Activated naive CD4-positive, alpha-beta T cell treated with anti-CD3 and anti-CD28 coated beads, Interleukin-2, amount 50 U/mL, for 24 hours (primary cell): ENCODE data around the gene KRTAP4-5.
"Not testable (repeated sequence)": the region's sequence is repeated elsewhere in the genome, so short reads cannot be mapped to it uniquely, and the experiment has no call there.

Source experiments
- H3K27ac Mint-ChIP-seq: one replicate; pipeline ENCODE4 v1.8.0; 2021; ENCODE audit warnings: mild to moderate bottlenecking, mixed read lengths
- H3K27me3 Mint-ChIP-seq: one replicate; pipeline ENCODE4 v1.8.0; 2021; ENCODE audit warnings: mixed read lengths
- H3K36me3 Mint-ChIP-seq: one replicate; pipeline ENCODE4 v1.8.0; 2021; ENCODE audit warnings: mixed read lengths
- H3K4me1 Mint-ChIP-seq: one replicate; pipeline ENCODE4 v1.8.0; 2021; ENCODE audit warnings: mixed read lengths
- H3K4me3 Mint-ChIP-seq: one replicate; pipeline ENCODE4 v1.8.0; 2021; ENCODE audit warnings: mild to moderate bottlenecking, mixed read lengths
- H3K9me3 Mint-ChIP-seq: one replicate; pipeline ENCODE4 v1.8.0; 2021; ENCODE audit warnings: mixed read lengths

Gene KRTAP4-5

GRCh38 chr17:41125064-41125463, 24.6 kb downstream of the KRTAP4-5 start:
- Mint-ChIP-seq H3K27ac (no peak overlapping the region), H3K36me3 (peaks cover 2% of the 10 kb centered on the region), H3K4me1 (peaks cover 67% of the 10 kb centered on the region), H3K9me3 (peaks cover 9% of the 10 kb centered on the region), H3K27me3 (no peaks in the 10 kb centered on the region), H3K4me3 (no peak overlapping the region)

- not testable (repeated sequence) for H3K27me3 Mint-ChIP-seq, H3K36me3 Mint-ChIP-seq, H3K9me3 Mint-ChIP-seq
- Mint-ChIP-seq H3K4me1 (peaks cover 62% of the 10 kb centered on the region), H3K4me3 (peak within 1 kb of the TSS; percentile 72), H3K27ac (peak within 1 kb of the TSS; percentile 86)
Measured at GRCh38 chr17:41123991-41124371, 25.6 kb downstream of the KRTAP4-5 start, which contains the start of gene KRTAP4-12. KRTAP4-12 (minus strand) TSS chr17:41124182; CDS start chr17:41124122, 60 bp downstream.

GRCh38 chr17:41123292-41123990, 26.2 kb downstream of the KRTAP4-5 start:
- H3K36me3 Mint-ChIP-seq, H3K27me3 Mint-ChIP-seq, H3K9me3 Mint-ChIP-seq: not testable (repeated sequence)
- Mint-ChIP-seq H3K4me1 (peaks cover 62% of the 10 kb centered on the region), H3K27ac (peak overlapping the region; percentile 86), H3K4me3 (peak overlapping the region; percentile 72)

- H3K4me1 Mint-ChIP-seq = peaks cover 70% of the 10 kb centered on the region
- no peaks in the 10 kb centered on the region for H3K9me3 Mint-ChIP-seq
- peaks cover 2% of the 10 kb centered on the region for H3K36me3 Mint-ChIP-seq
- H3K4me3 Mint-ChIP-seq = no peak overlapping the region
- no peaks in the 10 kb centered on the region for H3K27me3 Mint-ChIP-seq
- peak overlapping the region; percentile 30 for H3K27ac Mint-ChIP-seq
Measured at GRCh38 chr17:41121742-41122141, 27.9 kb downstream of the KRTAP4-5 start.

- not testable (repeated sequence) for H3K36me3 Mint-ChIP-seq, H3K9me3 Mint-ChIP-seq, H3K27me3 Mint-ChIP-seq
- Mint-ChIP-seq H3K27ac (peak overlapping the region; percentile 46), H3K4me3 (peak overlapping the region; percentile 38), H3K4me1 (peaks cover 55% of the 10 kb centered on the region)
Measured at GRCh38 chr17:41119696-41120690, 29.6 kb downstream of the KRTAP4-5 start.

GRCh38 chr17:41118721-41119120, 30.9 kb downstream of the KRTAP4-5 start:
- H3K36me3 Mint-ChIP-seq = no peaks in the 10 kb centered on the region
- H3K27me3 Mint-ChIP-seq = no peaks in the 10 kb centered on the region

GRCh38 chr17:41117846-41118386, 31.7 kb downstream of the KRTAP4-5 start, which contains the start of gene KRTAP4-11:
KRTAP4-11 (minus strand) TSS chr17:41118373; CDS start chr17:41118315, 58 bp downstream.
- not testable (repeated sequence) for H3K9me3 Mint-ChIP-seq, H3K36me3 Mint-ChIP-seq, H3K27me3 Mint-ChIP-seq, H3K4me3 Mint-ChIP-seq
- H3K27ac Mint-ChIP-seq = peak within 1 kb of the TSS; percentile 59
- peaks cover 37% of the 10 kb centered on the region for H3K4me1 Mint-ChIP-seq

More at GRCh38 chr17:41118721-41119120, 30.9 kb downstream of the KRTAP4-5 start:
- peaks cover 44% of the 10 kb centered on the region for H3K4me1 Mint-ChIP-seq
- no peak overlapping the region for H3K4me3 Mint-ChIP-seq
- H3K9me3 Mint-ChIP-seq = no peaks in the 10 kb centered on the region
- no peak overlapping the region for H3K27ac Mint-ChIP-seq

GRCh38 chr17:41116297-41116696, 33.3 kb downstream of the KRTAP4-5 start:
- peaks cover 30% of the 10 kb centered on the region for H3K4me1 Mint-ChIP-seq
- H3K9me3 Mint-ChIP-seq = no peaks in the 10 kb centered on the region
- H3K4me3 Mint-ChIP-seq = no peak overlapping the region
- peaks cover 2% of the 10 kb centered on the region for H3K36me3 Mint-ChIP-seq
- H3K27me3 Mint-ChIP-seq = no peaks in the 10 kb centered on the region
- H3K27ac Mint-ChIP-seq = no peak overlapping the region

- H3K4me1 Mint-ChIP-seq = peaks cover 8% of the 10 kb centered on the region
- no peaks in the 10 kb centered on the region for H3K9me3 Mint-ChIP-seq
- H3K27ac Mint-ChIP-seq = peak overlapping the region; percentile 18
- H3K36me3 Mint-ChIP-seq = peaks cover 4% of the 10 kb centered on the region
- no peaks in the 10 kb centered on the region for H3K27me3 Mint-ChIP-seq
- H3K4me3 Mint-ChIP-seq = no peak overlapping the region
Measured at GRCh38 chr17:41111151-41111885, 38.3 kb downstream of the KRTAP4-5 start.

- not testable (repeated sequence) for H3K4me1 Mint-ChIP-seq, H3K27ac Mint-ChIP-seq, H3K27me3 Mint-ChIP-seq, H3K36me3 Mint-ChIP-seq, H3K9me3 Mint-ChIP-seq, H3K4me3 Mint-ChIP-seq
Measured at GRCh38 chr17:41108728-41109386, 40.8 kb downstream of the KRTAP4-5 start.

GRCh38 chr17:41107941-41108450, 41.6 kb downstream of the KRTAP4-5 start:
- peaks cover 8% of the 10 kb centered on the region for H3K4me1 Mint-ChIP-seq
- peaks cover 4% of the 10 kb centered on the region for H3K27me3 Mint-ChIP-seq
- H3K27ac Mint-ChIP-seq = no peak overlapping the region

GRCh38 chr17:41105347-41105746, 44.3 kb downstream of the KRTAP4-5 start, which contains the start of gene KRTAP4-9:
KRTAP4-9 (plus strand) TSS chr17:41105389; CDS start chr17:41105389, 0 bp downstream.
- H3K27me3 Mint-ChIP-seq, H3K27ac Mint-ChIP-seq, H3K4me3 Mint-ChIP-seq, H3K9me3 Mint-ChIP-seq, H3K36me3 Mint-ChIP-seq: not testable (repeated sequence)
- peaks cover 13% of the 10 kb centered on the region for H3K4me1 Mint-ChIP-seq

More at GRCh38 chr17:41107941-41108450, 41.6 kb downstream of the KRTAP4-5 start:
- H3K9me3 Mint-ChIP-seq = no peaks in the 10 kb centered on the region
- H3K4me3 Mint-ChIP-seq = no peak overlapping the region
- H3K36me3 Mint-ChIP-seq = peaks cover 6% of the 10 kb centered on the region

- H3K4me3 Mint-ChIP-seq, H3K36me3 Mint-ChIP-seq, H3K27ac Mint-ChIP-seq, H3K27me3 Mint-ChIP-seq, H3K9me3 Mint-ChIP-seq: not testable (repeated sequence)
- peaks cover 22% of the 10 kb centered on the region for H3K4me1 Mint-ChIP-seq
Measured at GRCh38 chr17:41104386-41105038, 45.1 kb downstream of the KRTAP4-5 start.

- H3K9me3 Mint-ChIP-seq = no peaks in the 10 kb centered on the region
- no peak overlapping the region for H3K4me3 Mint-ChIP-seq
- peaks cover 22% of the 10 kb centered on the region for H3K4me1 Mint-ChIP-seq
- H3K36me3 Mint-ChIP-seq = peaks cover 2% of the 10 kb centered on the region
- no peak overlapping the region for H3K27ac Mint-ChIP-seq
- peaks cover 4% of the 10 kb centered on the region for H3K27me3 Mint-ChIP-seq
Measured at GRCh38 chr17:41103896-41104295, 45.7 kb downstream of the KRTAP4-5 start.
